ENCODE data around the gene ID3.

The ID3 gene

GRCh38 chr1:23530747-23531561 lies 28.3 kb downstream of the ID3 start, which contains the start of gene E2F2:
Gene E2F2, minus strand, starts transcription at chr1:23531233. Its CDS starts 440 bp downstream, at chr1:23530793.
- no peaks in the 10 kb centered on the region for H3K9me3 Mint-ChIP-seq
- H3K27me3 Mint-ChIP-seq: no peaks in the 10 kb centered on the region
- DNase-seq (peak; percentile 73 to 85), ATAC-seq (peak; percentile 83)
- H3K4me1 Mint-ChIP-seq: peaks cover 70% of the 10 kb centered on the region
- H3K4me3 Mint-ChIP-seq: peak within 1 kb of the TSS; percentile 93 to 98
- H3K27ac Mint-ChIP-seq: peak within 1 kb of the TSS; percentile 99 to 100

GRCh38 chr1:23530087-23530746 lies 29.1 kb downstream of the ID3 start:
- peak overlapping the region; percentile 89 to 93 for H3K4me3 Mint-ChIP-seq
- peak overlapping the region; percentile 62 to 83 for H3K27ac Mint-ChIP-seq
- no peaks in the 10 kb centered on the region for H3K9me3 Mint-ChIP-seq
- no peaks in the 10 kb centered on the region for H3K27me3 Mint-ChIP-seq
- DNase-seq (peak; percentile 42 to 48), ATAC-seq (peak; percentile 43)
- peaks cover 78% of the 10 kb centered on the region for H3K4me1 Mint-ChIP-seq

DNA sequence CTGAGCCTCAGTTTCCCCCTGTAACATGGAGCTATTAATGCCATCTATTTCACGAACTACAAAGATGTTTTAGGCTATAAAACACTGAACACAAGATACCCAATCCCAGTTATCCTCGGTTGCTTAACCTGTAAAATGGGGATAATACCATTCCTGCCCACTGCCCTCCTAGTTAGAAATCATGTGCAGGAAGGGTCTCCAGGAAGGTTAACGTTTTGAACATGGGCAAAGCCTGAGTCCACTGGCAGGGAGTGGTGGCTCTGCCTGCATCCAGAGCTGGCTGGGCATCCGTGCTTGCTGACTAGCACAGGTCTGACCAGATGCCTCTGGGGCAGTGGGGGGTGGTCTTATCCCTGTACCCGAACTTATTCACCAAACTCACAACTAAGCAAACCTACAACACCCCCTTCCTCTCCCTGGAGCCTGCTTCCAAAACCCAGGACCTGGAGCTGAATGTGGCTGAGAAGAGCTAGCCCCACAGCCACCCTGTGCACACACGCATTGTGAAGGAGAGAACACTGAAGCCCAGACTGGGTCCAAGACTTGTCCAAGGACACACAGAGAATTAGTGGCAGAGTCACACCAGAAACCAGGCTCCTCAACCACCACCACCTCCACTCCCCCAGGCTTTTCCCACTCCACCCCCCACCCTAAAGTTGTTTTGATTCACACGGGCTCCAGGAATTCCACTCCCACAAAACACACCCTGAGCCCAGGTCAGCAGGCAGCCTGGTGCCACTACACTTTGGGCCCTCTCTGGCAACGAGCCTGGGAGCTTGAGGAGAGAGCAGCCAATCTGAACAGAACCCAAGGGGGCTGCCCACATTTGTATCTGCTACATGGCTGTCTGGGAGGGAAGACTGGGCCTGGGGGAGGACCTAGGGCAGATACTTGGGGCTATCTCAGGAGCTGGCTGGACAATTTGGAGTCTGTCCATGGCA lies 29.9 kb downstream of the ID3 start:
- H3K4me3 Mint-ChIP-seq: peak overlapping the region; percentile 89 to 93
- H3K27me3 Mint-ChIP-seq: no peaks in the 10 kb centered on the region
- ATAC-seq: no peak
- DNase-seq: peak in 1 of 2 donors; percentile 32
- peak overlapping the region; percentile 62 to 83 for H3K27ac Mint-ChIP-seq
- H3K9me3 Mint-ChIP-seq: no peaks in the 10 kb centered on the region
- peaks cover 86% of the 10 kb centered on the region for H3K4me1 Mint-ChIP-seq

DNA sequence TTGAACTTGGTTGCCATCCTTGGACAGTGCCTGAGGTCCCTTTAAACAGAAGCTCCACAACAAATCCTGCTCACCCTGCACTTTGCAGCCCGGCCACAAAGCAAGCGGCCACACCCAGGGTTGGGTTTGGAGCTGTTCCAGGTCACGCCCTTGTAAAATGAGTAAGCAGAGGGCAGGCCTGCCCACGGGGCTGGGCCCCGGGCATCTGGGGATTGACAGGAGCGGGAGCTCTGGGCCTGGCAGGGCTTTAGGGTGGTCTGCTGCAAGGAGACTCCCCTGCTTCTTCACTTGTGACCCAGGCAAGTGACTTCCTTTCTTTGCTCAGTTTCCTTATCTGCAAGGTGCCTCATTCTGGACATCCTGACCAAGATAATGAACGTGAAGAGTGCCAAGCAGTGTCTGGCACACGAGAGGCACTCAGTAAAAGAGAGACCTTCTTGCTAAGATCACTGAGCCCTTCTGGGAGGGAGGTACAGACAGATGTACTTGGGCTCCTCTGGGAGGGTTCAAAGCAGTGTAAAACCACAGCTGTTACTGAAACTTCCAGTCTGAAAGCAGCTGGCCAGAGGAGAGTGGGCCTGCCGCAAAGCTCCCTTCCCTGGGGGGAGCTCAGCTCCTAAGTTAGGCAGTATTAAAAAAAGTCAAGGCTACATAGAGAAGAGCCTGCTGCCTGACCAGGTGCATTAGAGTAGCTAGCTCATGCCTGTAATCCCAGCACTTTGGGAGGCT lies 30.9 kb downstream of the ID3 start:
- ATAC-seq (peak; percentile 75), DNase-seq (peak; percentile 67 to 80)
- H3K27me3 Mint-ChIP-seq: no peaks in the 10 kb centered on the region
- H3K4me3 Mint-ChIP-seq: peak overlapping the region; percentile 89 to 93
- peak overlapping the region in 1 of 2 donors; percentile 36 for H3K27ac Mint-ChIP-seq
- no peaks in the 10 kb centered on the region for H3K9me3 Mint-ChIP-seq
- H3K4me1 Mint-ChIP-seq: peaks cover 88% of the 10 kb centered on the region

DNA sequence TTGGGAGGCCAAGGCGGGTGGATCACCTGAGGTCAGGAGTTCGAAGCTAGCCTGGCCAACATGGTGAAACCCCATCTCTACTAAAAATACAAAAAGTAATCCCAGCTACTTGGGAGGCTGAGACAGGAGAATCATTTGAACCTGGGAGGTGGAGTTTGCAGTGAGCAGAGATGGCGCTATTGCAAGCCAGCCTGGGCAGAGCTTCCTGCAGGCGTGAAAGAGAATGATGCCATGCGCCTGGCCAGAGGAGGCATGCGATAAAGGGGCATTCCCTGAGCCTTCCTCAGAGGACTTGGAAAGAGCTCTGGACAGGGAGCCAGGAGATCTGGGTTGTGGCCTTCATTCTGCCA lies 31.4 kb downstream of the ID3 start:
- peaks cover 84% of the 10 kb centered on the region for H3K4me1 Mint-ChIP-seq
- H3K4me3 Mint-ChIP-seq: peak overlapping the region; percentile 89 to 93
- no peaks in the 10 kb centered on the region for H3K27me3 Mint-ChIP-seq
- ATAC-seq (no peak), DNase-seq (no peak)
- H3K27ac Mint-ChIP-seq: no peak overlapping the region
- H3K9me3 Mint-ChIP-seq: no peaks in the 10 kb centered on the region

DNA sequence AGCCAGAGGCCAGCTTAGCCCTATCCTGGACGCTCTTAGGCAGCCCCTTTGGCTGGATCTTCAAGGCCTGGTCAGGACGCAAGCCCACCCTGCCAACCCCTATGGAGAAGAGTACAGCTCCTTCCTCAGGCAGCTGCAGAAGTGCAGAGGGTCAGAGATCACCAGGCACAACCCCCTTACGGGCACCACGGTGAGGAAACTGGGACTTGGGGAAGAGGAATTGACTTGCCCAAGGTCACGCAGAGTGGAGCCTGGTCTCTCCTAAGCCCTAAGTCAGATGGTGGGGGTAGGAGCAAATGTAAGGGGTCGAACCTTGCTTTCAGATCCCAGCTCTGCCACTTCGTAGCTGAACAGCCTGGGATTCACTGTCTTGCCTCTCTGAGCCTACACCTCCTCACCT lies 31.9 kb downstream of the ID3 start:
- Mint-ChIP-seq H3K4me3 (peak overlapping the region in 1 of 2 donors; percentile 31), H3K4me1 (peaks cover 87% of the 10 kb centered on the region), H3K9me3 (no peaks in the 10 kb centered on the region), H3K27ac (no peak overlapping the region), H3K27me3 (no peaks in the 10 kb centered on the region)
- ATAC-seq: no peak
- DNase-seq: no peak

DNA sequence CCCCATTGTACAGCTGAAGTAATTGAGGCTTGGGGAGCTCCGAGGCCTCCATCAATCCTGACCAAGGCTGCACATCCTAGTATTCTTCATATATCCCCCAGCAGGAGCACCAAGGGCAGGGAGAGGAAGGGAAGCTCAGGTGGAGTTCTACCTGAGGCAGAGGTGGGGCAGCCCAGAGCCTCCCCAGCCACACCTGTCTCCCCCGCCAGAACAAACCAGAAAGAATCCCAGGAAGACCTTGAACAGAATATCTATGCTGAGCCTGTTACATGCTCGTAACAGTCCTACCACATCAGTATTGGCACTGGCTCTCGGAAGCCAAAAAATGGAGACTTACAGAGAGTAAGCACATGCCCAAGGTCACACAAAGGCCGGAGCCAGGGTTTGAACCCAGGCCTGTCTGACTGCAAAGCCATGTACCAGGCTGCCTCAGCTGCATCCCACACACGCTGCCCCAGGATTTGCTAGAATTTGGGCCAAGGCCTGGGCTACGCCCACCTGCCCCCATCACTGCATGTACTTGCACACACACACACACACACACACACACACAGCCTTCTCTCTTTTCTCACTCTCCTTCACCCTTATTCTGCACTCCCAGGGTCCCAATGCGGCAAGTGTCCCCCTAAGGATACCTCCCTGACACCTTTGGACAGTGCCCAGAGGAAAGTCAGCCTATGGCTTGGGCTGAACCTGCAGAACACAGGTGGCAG lies 32.8 kb downstream of the ID3 start:
- ATAC-seq (no peak), DNase-seq (no peak)
- peaks cover 82% of the 10 kb centered on the region for H3K4me1 Mint-ChIP-seq
- no peaks in the 10 kb centered on the region for H3K27me3 Mint-ChIP-seq
- H3K9me3 Mint-ChIP-seq: no peaks in the 10 kb centered on the region
- peak overlapping the region in 1 of 2 donors; percentile 81 for H3K27ac Mint-ChIP-seq
- peak overlapping the region; percentile 72 to 73 for H3K4me3 Mint-ChIP-seq

DNA sequence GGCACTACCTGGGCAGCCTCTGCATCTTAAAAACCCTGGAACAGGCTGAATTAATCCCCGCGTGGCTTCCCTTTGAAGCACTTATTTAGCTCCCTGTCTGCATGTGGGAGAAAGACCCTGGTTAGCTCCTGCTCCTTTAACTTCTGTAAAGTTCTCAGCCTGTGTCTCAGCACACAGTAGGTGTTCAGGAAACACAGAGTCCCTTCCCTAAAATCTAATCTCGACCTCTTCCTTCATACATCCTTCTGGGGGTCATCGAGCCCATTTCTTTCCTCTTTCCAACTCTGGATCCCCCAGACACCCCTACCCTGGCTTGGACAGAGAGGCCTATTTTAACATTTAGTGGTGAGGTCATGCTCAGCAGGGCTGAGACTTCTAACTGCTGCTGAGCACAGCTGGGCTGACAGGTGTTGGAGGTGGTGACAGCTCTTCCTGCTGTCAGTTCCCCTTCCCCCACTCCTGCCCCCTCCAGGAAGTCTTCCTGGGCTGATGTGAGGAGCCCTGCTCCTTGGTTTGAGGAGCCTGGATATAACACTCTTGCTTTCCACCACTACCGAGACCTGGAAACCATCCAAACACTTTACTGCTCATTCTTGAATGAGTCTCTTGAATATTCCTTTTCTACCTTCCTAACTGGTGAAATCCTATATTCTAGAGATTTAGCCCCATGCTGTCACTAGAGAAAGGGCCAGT lies 33.6 kb downstream of the ID3 start:
- DNase-seq (no peak), ATAC-seq (no peak)
- Mint-ChIP-seq H3K27me3 (no peaks in the 10 kb centered on the region), H3K9me3 (no peaks in the 10 kb centered on the region), H3K27ac (peak overlapping the region; percentile 85 to 86), H3K4me1 (peaks cover 77% of the 10 kb centered on the region), H3K4me3 (peak overlapping the region; percentile 72 to 73)

DNA sequence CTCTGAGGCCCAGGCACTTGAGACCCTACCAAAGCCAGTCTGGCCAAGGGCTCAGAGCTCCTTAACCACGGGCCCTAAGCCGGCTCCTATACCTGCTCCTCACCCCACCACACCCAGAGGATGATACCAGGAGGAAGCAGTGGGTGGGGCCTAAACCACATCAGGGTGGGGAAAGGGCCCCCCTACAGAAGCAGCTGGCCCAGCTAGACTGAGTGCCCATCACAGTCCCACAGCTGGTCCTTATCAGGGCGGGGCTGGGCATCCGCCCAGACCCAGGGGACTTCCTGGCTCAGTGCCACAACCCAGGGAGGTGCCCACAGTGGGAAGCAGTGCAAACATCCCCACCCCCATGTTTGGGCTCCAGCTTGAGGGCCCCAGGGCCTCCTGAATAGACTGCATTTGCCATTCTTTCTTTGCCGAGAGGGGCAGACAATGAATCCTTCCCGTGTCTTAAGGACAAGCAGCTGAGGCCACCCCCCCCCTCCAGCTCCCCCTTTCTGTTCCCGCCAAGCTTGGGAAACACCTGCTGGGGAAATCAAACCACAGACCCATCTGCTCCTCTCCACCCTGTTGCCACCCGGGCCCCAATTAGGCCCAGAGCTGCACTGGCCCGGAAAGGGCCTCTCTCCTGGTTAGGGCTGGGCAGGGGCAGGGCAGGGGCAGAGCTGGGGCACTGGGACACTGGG lies 34.4 kb downstream of the ID3 start:
- Mint-ChIP-seq H3K4me1 (peaks cover 72% of the 10 kb centered on the region), H3K27ac (peak overlapping the region; percentile 86 to 93)
- peak; percentile 42 for ATAC-seq

GRCh38 chr1:23524163-23524562 lies 35.1 kb downstream of the ID3 start:
- no peaks in the 10 kb centered on the region for H3K9me3 Mint-ChIP-seq
- peaks cover 65% of the 10 kb centered on the region for H3K4me1 Mint-ChIP-seq
- DNase-seq (no peak), ATAC-seq (no peak)
- H3K27ac Mint-ChIP-seq: peak overlapping the region in 1 of 2 donors; percentile 46
- H3K4me3 Mint-ChIP-seq: no peak overlapping the region
- no peaks in the 10 kb centered on the region for H3K27me3 Mint-ChIP-seq

More for the DNA sequence above, 34.4 kb downstream of the ID3 start:
- Mint-ChIP-seq H3K9me3 (no peaks in the 10 kb centered on the region), H3K27me3 (no peaks in the 10 kb centered on the region), H3K4me3 (peak overlapping the region; percentile 72 to 73)
- DNase-seq: peak in 1 of 2 donors; percentile 37

DNA sequence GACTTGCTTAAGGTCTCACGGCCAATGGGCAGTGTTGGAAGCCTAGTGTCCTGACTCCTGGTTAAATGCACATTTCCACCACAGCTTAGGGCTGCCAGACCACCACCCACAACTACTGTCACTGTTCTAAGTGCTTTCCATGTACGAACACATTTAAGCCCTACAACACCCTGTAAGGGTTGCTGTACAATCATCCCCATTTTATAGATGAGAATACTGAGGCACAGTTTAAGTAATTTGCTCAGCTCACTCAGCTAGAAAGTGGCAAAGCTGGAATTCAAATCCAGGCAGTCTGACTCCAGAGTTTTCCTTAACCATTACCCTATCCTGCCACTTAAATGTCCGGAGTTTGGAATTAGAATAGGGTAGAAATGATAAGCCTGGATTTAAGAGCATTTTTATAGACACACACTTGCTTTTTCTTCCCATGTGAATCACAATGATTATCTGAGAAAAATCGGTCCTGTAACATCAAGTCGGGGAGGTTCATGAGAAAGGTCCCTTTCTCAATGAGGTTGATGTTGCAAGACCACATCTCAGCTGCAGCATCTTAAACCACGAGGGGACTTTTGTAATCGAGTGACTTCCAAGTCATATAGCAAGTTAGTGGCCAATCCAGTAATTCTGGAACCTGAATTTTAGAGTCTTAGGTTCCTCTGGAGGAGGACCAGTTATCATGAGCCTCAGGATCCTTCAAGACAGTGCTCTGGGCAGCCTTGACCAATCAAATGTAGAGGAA lies 36.9 kb downstream of the ID3 start:
- no peak overlapping the region for H3K4me3 Mint-ChIP-seq
- H3K4me1 Mint-ChIP-seq: peaks cover 47% of the 10 kb centered on the region
- no peaks in the 10 kb centered on the region for H3K9me3 Mint-ChIP-seq
- peak; percentile 78 for ATAC-seq
- DNase-seq: peak in 1 of 2 donors; percentile 39
- H3K27ac Mint-ChIP-seq: no peak overlapping the region
- no peaks in the 10 kb centered on the region for H3K27me3 Mint-ChIP-seq

DNA sequence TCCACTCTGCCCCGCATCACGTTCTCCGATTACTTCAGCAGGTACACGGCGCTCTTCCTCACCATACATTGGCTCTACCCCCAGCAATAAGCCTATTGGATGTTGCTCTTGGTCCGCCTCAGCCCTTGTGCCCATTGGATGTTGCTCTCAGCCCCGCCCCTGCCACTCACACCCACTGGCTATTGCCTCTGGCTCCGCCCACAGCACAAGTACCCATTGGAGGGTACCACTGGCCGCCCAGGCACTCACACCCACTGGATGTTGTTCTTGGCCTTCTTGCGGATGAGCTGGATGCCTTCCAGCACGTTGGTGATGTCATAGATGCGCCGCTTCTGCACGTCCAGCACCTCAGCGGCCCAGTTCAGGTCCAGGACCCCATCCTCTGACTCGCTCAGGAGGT lies 37.7 kb downstream of the ID3 start:
- ATAC-seq (no peak), DNase-seq (no peak)
- H3K9me3 Mint-ChIP-seq: no peaks in the 10 kb centered on the region
- H3K27me3 Mint-ChIP-seq: no peaks in the 10 kb centered on the region
- H3K4me1 Mint-ChIP-seq: peaks cover 39% of the 10 kb centered on the region
- H3K27ac Mint-ChIP-seq: no peak overlapping the region
- no peak overlapping the region for H3K4me3 Mint-ChIP-seq

DNA sequence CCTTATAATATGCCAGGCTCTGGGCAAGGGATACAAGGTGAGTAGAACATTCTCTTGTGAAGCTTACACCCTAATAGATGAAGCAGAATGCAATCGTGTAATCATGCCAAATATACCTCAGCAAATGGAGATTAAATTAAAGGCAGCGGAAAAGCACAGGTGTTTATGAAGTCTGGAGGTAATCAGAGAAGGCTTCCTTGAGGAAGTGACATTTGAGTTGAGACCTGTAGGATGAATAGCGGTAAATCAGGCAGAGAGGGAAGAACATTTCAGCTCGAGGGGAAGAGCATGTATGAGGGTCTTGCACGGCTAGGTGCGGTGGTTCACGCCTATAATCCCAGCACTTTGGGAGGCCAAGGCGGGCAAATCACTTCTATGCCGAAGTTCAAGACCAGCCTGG lies 41.7 kb downstream of the ID3 start:
- Mint-ChIP-seq H3K4me3 (no peak overlapping the region), H3K27me3 (no peaks in the 10 kb centered on the region), H3K4me1 (peaks cover 4% of the 10 kb centered on the region), H3K27ac (no peak overlapping the region), H3K9me3 (no peaks in the 10 kb centered on the region)
- no peak for ATAC-seq
- no peak for DNase-seq
